Stimulated activated effector memory CD8-positive, alpha-beta T cell treated with anti-CD3 and anti-CD28 coated beads, Interleukin-12 subunit alpha, Interleukin-12 subunit beta, amount 100 ng/mL, for 72 hours (primary cell): ENCODE measurements around the gene S1PR2.
"Not testable (repeated sequence)": the region's sequence is repeated elsewhere in the genome, so short reads cannot be mapped to it uniquely, and the experiment has no call there.

Experiments used
- ATAC-seq: fragments of 150-1000 bp; cut with Tn5 transposase; 2 replicates; pipeline ENCODE4 v1.10.0; 2021
- DNase-seq, 2 donors: peaks; one replicate each; pipeline ENCODE4 v3.0.0; 2021 to 2022; ENCODE audit warnings: low spot score in 2 of 2
- H3K27ac Mint-ChIP-seq: one replicate; pipeline ENCODE4 v1.8.0; 2022; ENCODE audit warnings: mild to moderate bottlenecking, mixed read lengths
- H3K36me3 Mint-ChIP-seq: one replicate; pipeline ENCODE4 v1.8.0; 2022; ENCODE audit warnings: mild to moderate bottlenecking, mixed read lengths
- H3K4me1 Mint-ChIP-seq: one replicate; pipeline ENCODE4 v1.8.0; 2022; ENCODE audit warnings: mixed read lengths
- H3K4me3 Mint-ChIP-seq: one replicate; pipeline ENCODE4 v1.8.0; 2022; ENCODE audit warnings: mild to moderate bottlenecking, mixed read lengths
- H3K9me3 Mint-ChIP-seq: one replicate; pipeline ENCODE4 v1.8.0; 2022; ENCODE audit warnings: mixed read lengths

Gene S1PR2

GRCh38 chr19:10235409-10235808 is 4.3 kb upstream of the S1PR2 start:
- Mint-ChIP-seq H3K4me1 (peaks cover 23% of the 10 kb centered on the region), H3K36me3 (peaks cover 12% of the 10 kb centered on the region), H3K4me3 (peak overlapping the region; percentile 91), H3K27ac (peak overlapping the region; percentile 98)
- DNase-seq, ATAC-seq, H3K9me3 Mint-ChIP-seq: not testable (repeated sequence)

DNA sequence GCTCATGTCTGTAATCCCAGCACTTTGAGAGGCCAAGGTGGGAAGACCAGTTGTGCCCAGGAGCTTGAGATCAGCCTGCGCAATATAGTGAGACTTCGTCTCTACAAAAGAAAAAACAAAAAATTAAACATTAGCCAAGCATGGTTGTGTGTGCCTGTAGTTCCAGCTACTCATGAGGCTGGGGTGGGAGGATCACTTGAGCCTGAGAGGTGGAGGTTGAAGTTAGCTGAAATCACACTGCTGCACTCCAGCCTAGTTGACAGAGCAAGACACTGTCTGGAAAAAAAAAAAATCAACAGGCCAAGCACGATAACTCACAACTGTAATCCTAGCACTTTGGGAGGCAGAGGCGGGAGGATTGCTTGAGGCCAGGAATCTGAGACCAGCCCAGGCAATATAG is 3.9 kb upstream of the S1PR2 start:
- ATAC-seq: no peak
- H3K36me3 Mint-ChIP-seq: peaks cover 12% of the 10 kb centered on the region
- no peak for DNase-seq
- peak overlapping the region; percentile 91 for H3K4me3 Mint-ChIP-seq
- peaks cover 23% of the 10 kb centered on the region for H3K4me1 Mint-ChIP-seq
- H3K9me3 Mint-ChIP-seq: no peaks in the 10 kb centered on the region
- peak overlapping the region; percentile 98 for H3K27ac Mint-ChIP-seq

DNA sequence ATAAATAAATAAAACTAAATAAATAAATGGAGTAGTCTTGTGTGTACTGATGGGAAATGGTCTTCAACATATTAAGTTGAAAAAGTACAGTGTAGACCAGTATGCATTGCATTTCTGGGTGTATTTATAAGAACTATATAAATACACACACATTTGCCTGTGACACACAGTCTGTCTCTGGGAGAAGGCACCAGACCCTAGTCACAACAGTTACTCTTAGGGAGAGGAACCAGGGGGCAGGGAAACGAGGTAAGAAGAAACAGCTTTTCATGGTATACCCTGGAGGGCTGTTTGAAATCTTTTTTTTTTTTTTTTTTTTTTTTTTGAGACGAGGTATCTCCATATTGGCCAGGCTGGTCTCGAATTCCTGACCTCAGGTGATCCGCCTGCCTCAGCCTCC is 2.8 kb upstream of the S1PR2 start:
- Mint-ChIP-seq H3K4me3 (no peak overlapping the region), H3K27ac (no peak overlapping the region), H3K36me3 (peaks cover 10% of the 10 kb centered on the region), H3K9me3 (no peaks in the 10 kb centered on the region), H3K4me1 (peaks cover 32% of the 10 kb centered on the region)
- no peak for ATAC-seq
- no peak for DNase-seq

GRCh38 chr19:10231612-10232228 is 589 bp upstream of the S1PR2 start:
- Mint-ChIP-seq H3K36me3 (peaks cover 6% of the 10 kb centered on the region), H3K4me3 (peak overlapping the region; percentile 83), H3K4me1 (peaks cover 26% of the 10 kb centered on the region), H3K9me3 (no peaks in the 10 kb centered on the region), H3K27ac (peak overlapping the region; percentile 14)
- DNase-seq (no peak), ATAC-seq (no peak)

DNA sequence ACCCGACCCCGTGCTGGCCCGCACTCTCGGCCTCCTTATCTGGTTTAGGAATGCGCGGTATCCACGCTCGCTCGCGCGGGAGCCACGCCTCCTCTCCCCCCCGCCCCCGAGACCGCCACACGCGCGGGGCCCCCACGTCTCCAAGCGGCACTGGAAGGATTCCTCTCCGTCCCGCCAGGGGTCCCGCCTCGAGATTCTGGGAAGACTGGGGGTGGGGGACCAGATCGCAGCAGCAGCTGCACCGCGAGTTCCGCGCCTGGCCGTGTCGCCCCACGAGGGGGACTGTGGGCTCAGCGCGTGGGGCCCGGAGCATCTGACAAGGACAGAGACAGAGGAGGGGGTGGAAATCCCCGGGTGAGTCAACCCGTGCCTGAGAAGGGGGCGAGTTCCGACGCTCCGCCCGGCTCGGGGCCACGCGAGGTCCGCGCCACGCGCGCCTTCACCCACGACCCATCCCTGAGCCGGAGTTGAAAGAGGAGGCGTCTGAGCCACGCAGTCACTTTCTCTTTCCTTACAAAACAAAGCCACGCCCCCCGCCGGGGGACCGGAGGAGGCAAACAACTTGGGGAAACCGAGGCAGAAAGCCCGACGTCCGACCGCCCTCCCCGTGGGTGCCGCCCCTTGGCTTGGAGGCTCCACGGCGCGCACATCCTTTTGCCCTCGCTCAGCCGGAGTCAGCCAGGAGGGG is 814 bp downstream of the S1PR2 start:
- peak overlapping the region; percentile 78 for H3K27ac Mint-ChIP-seq
- ATAC-seq (peak; percentile 82), DNase-seq (peak; percentile 31 to 68)

DNA sequence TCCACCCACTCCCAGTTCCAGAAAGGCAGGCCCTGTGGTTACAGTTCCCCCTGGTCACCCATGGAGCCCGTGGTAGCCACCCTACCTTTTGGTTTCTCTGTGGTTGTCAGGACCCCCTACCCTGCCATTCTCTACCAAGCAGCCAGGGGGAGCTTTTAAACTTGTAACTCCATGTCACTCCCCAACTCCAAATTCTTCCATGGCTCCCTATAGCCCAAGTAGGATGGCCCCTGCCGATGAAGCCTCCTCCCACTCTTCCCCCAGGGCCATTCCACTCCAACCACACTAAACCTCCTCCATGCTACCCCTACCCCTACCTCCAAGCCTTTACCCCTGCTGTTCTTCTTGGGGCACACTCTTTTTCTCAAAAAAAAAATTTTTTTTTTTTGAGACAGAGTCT is 2.2 kb downstream of the S1PR2 start:
- peak overlapping the region; percentile 78 for H3K27ac Mint-ChIP-seq
- no peaks in the 10 kb centered on the region for H3K9me3 Mint-ChIP-seq
- DNase-seq (peak in 1 of 2 donors; percentile 60), ATAC-seq (no peak)
- peaks cover 21% of the 10 kb centered on the region for H3K4me1 Mint-ChIP-seq
- H3K4me3 Mint-ChIP-seq: peak overlapping the region; percentile 83
- H3K36me3 Mint-ChIP-seq: peaks cover 7% of the 10 kb centered on the region

More for the DNA sequence above, 814 bp downstream of the S1PR2 start:
- Mint-ChIP-seq H3K4me1 (peaks cover 17% of the 10 kb centered on the region), H3K36me3 (no peaks in the 10 kb centered on the region), H3K4me3 (peak overlapping the region; percentile 83), H3K9me3 (no peaks in the 10 kb centered on the region)

- no peaks in the 10 kb centered on the region for H3K9me3 Mint-ChIP-seq
- ATAC-seq (no peak), DNase-seq (no peak)
- peaks cover 12% of the 10 kb centered on the region for H3K36me3 Mint-ChIP-seq
- H3K4me3 Mint-ChIP-seq: no peak overlapping the region
- H3K27ac Mint-ChIP-seq: peak overlapping the region; percentile 78
- peaks cover 22% of the 10 kb centered on the region for H3K4me1 Mint-ChIP-seq
Observed at GRCh38 chr19:10228393-10228792, 2.7 kb downstream of the S1PR2 start.

DNA sequence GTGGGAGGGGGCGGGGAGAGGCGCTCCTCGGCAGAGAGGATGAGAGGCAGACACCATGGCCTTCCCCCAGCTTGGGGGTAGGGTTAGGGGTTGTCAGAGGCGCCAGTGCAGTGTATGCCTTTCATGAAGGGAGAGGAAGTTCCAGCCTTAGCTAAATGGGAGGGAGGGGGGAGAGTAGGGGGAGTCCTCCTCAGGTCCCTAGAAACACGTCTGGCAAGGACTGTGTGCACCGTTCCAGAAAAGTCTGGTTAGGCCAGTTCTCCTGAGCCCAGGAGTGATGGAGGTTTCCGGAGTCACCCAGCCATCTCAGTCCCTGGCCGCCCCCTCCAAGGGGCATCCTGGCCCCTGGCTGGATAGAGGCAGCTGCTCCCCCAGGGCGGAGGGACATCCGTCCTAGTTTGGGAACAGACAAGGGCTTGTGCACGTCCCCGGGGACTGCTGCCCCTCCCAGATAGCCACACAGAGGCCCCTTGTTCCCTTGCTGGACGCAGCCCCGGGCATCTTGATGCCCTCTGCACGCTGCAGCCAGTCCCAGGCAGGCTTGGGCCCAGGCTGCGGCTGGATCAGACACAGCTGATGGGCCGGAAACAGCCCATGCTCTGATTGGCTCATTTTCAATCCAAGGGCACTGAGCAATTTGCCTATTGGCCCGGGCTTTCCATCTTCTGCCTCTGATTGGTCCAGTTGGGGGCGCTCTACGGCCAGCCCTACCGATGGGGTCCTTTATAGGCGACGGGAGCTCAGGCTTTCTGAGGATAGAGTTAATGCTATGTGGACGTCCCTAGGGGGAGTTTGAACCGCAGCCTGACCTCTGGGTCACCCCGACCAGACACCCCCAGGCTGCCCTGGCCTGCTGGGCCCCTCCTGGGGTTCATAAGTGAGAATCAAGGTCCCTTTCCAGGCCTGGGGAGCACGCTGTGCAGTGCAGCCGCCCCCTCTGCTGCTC is 3.8 kb downstream of the S1PR2 start:
- no peak overlapping the region for H3K27ac Mint-ChIP-seq
- peaks cover 22% of the 10 kb centered on the region for H3K4me1 Mint-ChIP-seq
- H3K4me3 Mint-ChIP-seq: no peak overlapping the region

GRCh38 chr19:10226376-10227025 is 4.6 kb downstream of the S1PR2 start:
- peak overlapping the region; percentile 29 for H3K27ac Mint-ChIP-seq
- H3K36me3 Mint-ChIP-seq: peaks cover 27% of the 10 kb centered on the region
- no peak for ATAC-seq
- no peak for DNase-seq
- H3K4me3 Mint-ChIP-seq: no peak overlapping the region
- peaks cover 22% of the 10 kb centered on the region for H3K4me1 Mint-ChIP-seq
- no peaks in the 10 kb centered on the region for H3K9me3 Mint-ChIP-seq

More for the DNA sequence above, 3.8 kb downstream of the S1PR2 start:
- ATAC-seq (no peak), DNase-seq (no peak)
- H3K36me3 Mint-ChIP-seq: peaks cover 23% of the 10 kb centered on the region
- H3K9me3 Mint-ChIP-seq: no peaks in the 10 kb centered on the region

- Mint-ChIP-seq H3K4me3 (no peak overlapping the region), H3K4me1 (peaks cover 22% of the 10 kb centered on the region), H3K9me3 (no peaks in the 10 kb centered on the region), H3K36me3 (peaks cover 27% of the 10 kb centered on the region), H3K27ac (peak overlapping the region; percentile 29)
- DNase-seq (no peak), ATAC-seq (no peak)
Observed at GRCh38 chr19:10226021-10226375, 5.1 kb downstream of the S1PR2 start.

GRCh38 chr19:10224337-10224736 is 6.8 kb downstream of the S1PR2 start:
- Mint-ChIP-seq H3K9me3 (no peaks in the 10 kb centered on the region), H3K4me1 (peaks cover 16% of the 10 kb centered on the region), H3K4me3 (no peak overlapping the region), H3K36me3 (peaks cover 27% of the 10 kb centered on the region), H3K27ac (no peak overlapping the region)
- DNase-seq: no peak
- ATAC-seq: no peak

DNA sequence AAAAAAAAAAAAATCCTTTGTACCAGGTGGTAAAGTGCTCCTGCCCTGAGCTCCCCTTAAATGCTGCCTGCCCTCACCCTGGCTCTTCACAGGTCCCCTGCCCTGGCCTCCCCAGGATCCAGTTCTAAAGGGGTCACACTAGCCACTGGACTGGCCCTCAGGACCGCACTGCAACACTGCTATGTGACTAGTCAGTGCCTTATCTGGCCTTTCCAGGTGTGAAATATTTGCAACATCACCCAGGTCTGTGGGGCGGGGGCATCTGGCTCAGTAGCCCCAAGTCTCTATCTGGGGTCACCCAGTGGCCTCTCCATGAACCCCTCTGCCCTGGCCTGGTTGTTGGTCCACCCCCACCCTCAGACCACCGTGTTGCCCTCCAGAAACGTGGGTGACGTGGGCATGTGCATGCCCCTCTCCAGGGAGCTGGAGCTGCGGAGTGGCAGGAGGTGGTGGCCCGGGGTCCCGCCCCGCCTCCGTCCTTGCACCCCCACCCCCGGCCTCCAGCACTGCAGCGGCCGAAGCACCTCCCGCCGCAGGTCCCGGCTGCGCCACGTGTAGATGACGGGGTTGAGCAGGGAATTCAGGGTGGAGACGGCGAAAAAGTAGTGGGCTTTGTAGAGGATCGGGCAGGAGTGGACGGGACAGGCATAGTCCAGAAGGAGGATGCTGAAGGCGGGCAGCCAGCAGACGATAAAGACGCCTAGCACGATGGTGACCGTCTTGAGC is 7.5 kb downstream of the S1PR2 start:
- no peaks in the 10 kb centered on the region for H3K9me3 Mint-ChIP-seq
- H3K4me1 Mint-ChIP-seq: peaks cover 9% of the 10 kb centered on the region
- ATAC-seq (no peak), DNase-seq (no peak)
- no peak overlapping the region for H3K4me3 Mint-ChIP-seq
- peaks cover 27% of the 10 kb centered on the region for H3K36me3 Mint-ChIP-seq
- H3K27ac Mint-ChIP-seq: no peak overlapping the region

DNA sequence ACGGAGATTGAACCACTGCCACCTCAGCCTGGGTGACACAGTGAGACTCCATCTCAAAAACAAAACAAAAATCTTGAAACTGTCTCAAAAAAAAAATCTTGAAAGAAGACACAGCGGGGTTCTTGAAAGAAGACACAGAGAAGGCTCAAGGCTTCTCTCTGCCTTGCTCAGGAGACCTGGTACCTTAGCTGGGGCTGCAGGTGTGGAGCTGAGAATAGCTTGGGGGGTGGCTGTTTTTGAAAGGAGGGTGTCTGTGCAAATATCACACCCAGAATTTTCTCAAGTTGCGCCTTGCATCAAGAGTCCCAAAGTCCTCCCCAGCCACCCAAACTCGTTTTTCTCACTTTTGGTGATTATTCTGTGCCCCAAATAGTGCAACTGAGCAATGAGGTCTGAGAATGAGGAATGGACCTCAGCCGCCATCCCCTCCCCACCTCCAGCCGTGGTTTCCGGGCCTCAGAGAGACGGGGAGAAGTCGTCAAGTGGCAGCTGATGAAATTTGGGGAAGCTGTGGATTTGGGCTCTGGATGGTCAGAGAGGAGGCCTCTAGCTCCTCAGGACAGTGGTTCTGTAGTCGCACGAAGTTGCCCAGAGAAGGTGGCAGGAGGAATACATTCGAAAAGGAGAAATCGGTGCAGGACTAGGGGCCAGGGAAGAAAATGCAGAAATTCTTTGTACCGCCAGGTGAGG is 8.8 kb downstream of the S1PR2 start:
- no peak for DNase-seq
- Mint-ChIP-seq H3K4me1 (peaks cover 5% of the 10 kb centered on the region), H3K27ac (peak overlapping the region; percentile 72), H3K4me3 (no peak overlapping the region), H3K36me3 (peaks cover 27% of the 10 kb centered on the region), H3K9me3 (no peaks in the 10 kb centered on the region)
- no peak for ATAC-seq

GRCh38 chr19:10220695-10221094 is 10.4 kb downstream of the S1PR2 start:
- Mint-ChIP-seq H3K4me3 (no peak overlapping the region), H3K36me3 (peaks cover 33% of the 10 kb centered on the region), H3K9me3 (no peaks in the 10 kb centered on the region), H3K4me1 (peaks cover 5% of the 10 kb centered on the region), H3K27ac (peak overlapping the region; percentile 17)
- DNase-seq (no peak), ATAC-seq (no peak)
